H1 (cell line): Measurements from ENCODE around the gene FAM222B. TPM values are rescaled to one million over a fixed set of nuclear protein-coding genes. Genes with fewer than 3 reads are reported as not detected.

Experiments used
- CTCF ChIA-PET: fragments of 300-600 bp; sonication (Branson Sonifier 250); formaldehyde crosslinking; loops from one replicate; lab custom pipeline; 2021; ENCODE audit not compliant: partially characterized antibody; lab: Charles Lee
- POLR2A ChIA-PET: fragments of 300-600 bp; sonication (Branson Sonifier 250); formaldehyde crosslinking; loops from one replicate; lab custom pipeline; 2021; ENCODE audit warnings: inconsistent platforms; ENCODE audit not compliant: partially characterized antibody; lab: Charles Lee
- DNase-seq, 2 experiments: peaks; one replicate each; pipeline versions ENCODE4 v3.0.0 to v3.0.0-alpha.2; 2010 to 2022; ENCODE audit warnings: low spot score in 2 of 2, low read depth in 1 of 2, mixed read lengths in 1 of 2
- FAIRE-seq: peaks from 2 replicates; lab custom pipeline; 2011; peaks lifted over from hg19 to GRCh38; lab: Jason Lieb, UNC
- H2AFZ ChIP-seq: 2 replicates; pipeline ENCODE4 v1.8.1; 2012; ENCODE audit warnings: low read length, inconsistent platforms
- H2AK5ac ChIP-seq: 2 replicates; pipeline ENCODE4 v1.6.1; 2013; ENCODE audit warnings: low read depth, low read length
- H2BK120ac ChIP-seq: replicated peaks from 2 replicates; pipeline ENCODE3; 2013; ENCODE audit warnings: low read depth, low read length, inconsistent platforms
- H2BK12ac ChIP-seq: 2 replicates; pipeline ENCODE4 v1.6.1; 2013; ENCODE audit warnings: low read depth, low read length
- H2BK15ac ChIP-seq: 2 replicates; pipeline ENCODE4 v1.6.1; 2013; ENCODE audit warnings: low read length
- H2BK20ac ChIP-seq: 2 replicates; pipeline ENCODE4 v1.6.1; 2013; ENCODE audit warnings: low read length
- H2BK5ac ChIP-seq: 2 replicates; pipeline ENCODE4 v1.6.1; 2013; ENCODE audit warnings: low read depth, low read length
- H3K14ac ChIP-seq: 2 replicates; pipeline ENCODE4 v1.6.1; 2013; ENCODE audit warnings: inconsistent platforms; ENCODE audit not compliant: insufficient read length
- H3K18ac ChIP-seq: 2 replicates; pipeline ENCODE4 v1.6.1; 2013; ENCODE audit warnings: low read length; ENCODE audit errors: extremely low read depth
- H3K23ac ChIP-seq: 2 replicates; pipeline ENCODE4 v1.6.1; 2013; ENCODE audit warnings: inconsistent platforms; ENCODE audit not compliant: insufficient read length
- H3K23me2 ChIP-seq: 2 replicates; pipeline ENCODE4 v1.6.1; 2013; ENCODE audit warnings: low read depth, low read length
- H3K27ac ChIP-seq: 2 replicates; pipeline ENCODE4 v1.6.1; 2011; ENCODE audit warnings: low read depth, low read length, inconsistent platforms
- H3K27me3 ChIP-seq, 4 experiments: replicated peaks in 1 of 4; 1 replicate in 1 of 4; 2 replicates in 3 of 4; pipeline versions ENCODE4 v1.6.1 to v1.8.1; 2011 to 2013; ENCODE audit warnings: low read length in 3 of 4, mild to moderate bottlenecking in 3 of 4, inconsistent platforms in 2 of 4, mixed read lengths in 2 of 4, moderate library complexity in 1 of 4; ENCODE audit not compliant: control insufficient read depth in 3 of 4, insufficient read depth in 3 of 4; ENCODE audit errors: extremely low read depth in 1 of 4
- H3K36me3 ChIP-seq, 4 experiments: 2 replicates each; pipeline versions ENCODE4 v1.6.1 to v1.8.1; 2011 to 2013; ENCODE audit warnings: mild to moderate bottlenecking in 4 of 4, low read length in 3 of 4, moderate library complexity in 2 of 4, control low read depth in 1 of 4, inconsistent platforms in 1 of 4; ENCODE audit not compliant: insufficient read depth in 4 of 4, control insufficient read depth in 2 of 4
- H3K4ac ChIP-seq: replicated peaks from 2 replicates; pipeline ENCODE3; 2013; ENCODE audit warnings: low read length, low read depth, mixed read lengths, inconsistent platforms; ENCODE audit not compliant: insufficient read length
- H3K4me1 ChIP-seq, 4 experiments: replicated peaks in 1 of 4; 1 replicate in 1 of 4; 2 replicates in 3 of 4; pipeline versions ENCODE4 v1.6.1 to v1.8.1; 2011 to 2013; ENCODE audit warnings: low read length in 3 of 4, inconsistent platforms in 2 of 4, mixed read lengths in 1 of 4; ENCODE audit not compliant: insufficient read depth in 4 of 4, control insufficient read depth in 3 of 4
- H3K4me2 ChIP-seq, 2 experiments: 2 replicates each; pipeline versions ENCODE4 v1.6.1 to v1.8.1; 2011 to 2013; ENCODE audit warnings: low read depth in 2 of 2, low read length in 2 of 2, control low read depth in 1 of 2, inconsistent platforms in 1 of 2, mild to moderate bottlenecking in 1 of 2; ENCODE audit not compliant: insufficient read depth in 1 of 2
- H3K4me3 ChIP-seq, 4 experiments: fragments of 200-600, 300-600 bp in 1 of 4; sonication (generic), shearing (Covaris generic), sonication (Bioruptor Twin) in 1 of 4; 2 replicates each; pipeline versions ENCODE4 v1.5.1 to v1.8.1; 2011 to 2016; ENCODE audit warnings: low read length in 4 of 4, low read depth in 3 of 4, control low read depth in 2 of 4, inconsistent platforms in 2 of 4, mild to moderate bottlenecking in 2 of 4, mixed read lengths in 1 of 4, moderate library complexity in 1 of 4; ENCODE audit not compliant: insufficient read depth in 2 of 4; ENCODE audit errors: extremely low read depth in 1 of 4
- H3K56ac ChIP-seq: replicated peaks from 2 replicates; pipeline ENCODE3; 2013; ENCODE audit warnings: low read depth, mild to moderate bottlenecking, mixed read lengths, low read length, inconsistent platforms; ENCODE audit not compliant: insufficient read length
- H3K79me1 ChIP-seq: 2 replicates; pipeline ENCODE4 v1.6.1; 2013; ENCODE audit warnings: low read depth, low read length, control low read depth
- H3K79me2 ChIP-seq, 2 experiments: 2 replicates each; pipeline versions ENCODE4 v1.6.1 to v1.8.1; 2012 to 2013; ENCODE audit warnings: low read length in 2 of 2, mild to moderate bottlenecking in 2 of 2, inconsistent platforms in 1 of 2; ENCODE audit not compliant: insufficient read depth in 2 of 2, control insufficient read depth in 1 of 2
- H3K9ac ChIP-seq, 4 experiments: replicated peaks in 1 of 4; 1 replicate in 1 of 4; 2 replicates in 3 of 4; pipeline versions ENCODE4 v1.6.1 to v1.8.1; 2011 to 2013; ENCODE audit warnings: low read depth in 3 of 4, low read length in 3 of 4, control low read depth in 2 of 4, mild to moderate bottlenecking in 2 of 4, moderate library complexity in 2 of 4, inconsistent platforms in 1 of 4; ENCODE audit errors: extremely low read depth in 1 of 4
- H3K9me3 ChIP-seq, 2 experiments: 2 replicates each; pipeline versions ENCODE4 v1.6.1 to v1.8.1; 2012 to 2013; ENCODE audit warnings: mild to moderate bottlenecking in 2 of 2, moderate library complexity in 2 of 2, control low read depth in 1 of 2, inconsistent platforms in 1 of 2, low read depth in 1 of 2, low read length in 1 of 2, mixed read lengths in 1 of 2; ENCODE audit not compliant: insufficient read depth in 2 of 2
- H4K20me1 ChIP-seq, 2 experiments: replicated peaks in 1 of 2; 2 replicates each; pipeline versions ENCODE3 to v1.8.1; 2011 to 2013; ENCODE audit warnings: inconsistent platforms in 2 of 2, low read length in 2 of 2, mild to moderate bottlenecking in 1 of 2; ENCODE audit not compliant: insufficient read depth in 2 of 2, control insufficient read depth in 1 of 2
- H4K5ac ChIP-seq: 2 replicates; pipeline ENCODE4 v1.6.1; 2013; ENCODE audit warnings: low read length, low read depth, mixed read lengths, inconsistent platforms; ENCODE audit not compliant: insufficient read length
- H4K8ac ChIP-seq: 2 replicates; pipeline ENCODE4 v1.8.0; 2013; ENCODE audit warnings: mild to moderate bottlenecking, moderate library complexity, low read length, inconsistent platforms; ENCODE audit not compliant: insufficient read depth; ENCODE audit errors: extremely low read depth
- H4K91ac ChIP-seq: replicated peaks from 2 replicates; pipeline ENCODE3; 2013; ENCODE audit warnings: low read length, mixed read lengths, inconsistent platforms; ENCODE audit not compliant: insufficient read length
- BCL11A ChIP-seq, 2 experiments: IDR thresholded peaks; one replicate each; pipeline ENCODE4 v1.6.1; 2011; ENCODE audit warnings: low read depth in 2 of 2, low read length in 2 of 2, mild to moderate bottlenecking in 2 of 2
- CREB1 ChIP-seq: IDR thresholded peaks from 2 replicates; pipeline ENCODE4 v1.6.1; 2012; ENCODE audit warnings: inconsistent platforms
- SIRT6 ChIP-seq: IDR thresholded peaks from one replicate; pipeline ENCODE4 v1.7.1; 2012; ENCODE audit warnings: low read length, inconsistent platforms
- TCF12 ChIP-seq: IDR thresholded peaks from 2 replicates; pipeline ENCODE4 v1.6.1; 2011; ENCODE audit warnings: low read depth, mild to moderate bottlenecking, low read length
- YY1 ChIP-seq: IDR thresholded peaks from 2 replicates; pipeline ENCODE4 v1.6.1; 2011; ENCODE audit warnings: low read depth, mild to moderate bottlenecking, low read length
- WGBS, 2 experiments: shearing (Covaris generic) in 1 of 2; methylation state at CpG; one replicate each; pipeline versions ENCODE4 v1.1.6 to v1.1.7; 2013 to 2015; ENCODE audit warnings: low lambda C conversion rate in 2 of 2, mixed read lengths in 2 of 2, inconsistent platforms in 1 of 2, low coverage in 1 of 2, missing lambda C conversion rate in 1 of 2; ENCODE audit not compliant: insufficient replicate concordance in 2 of 2, insufficient coverage in 1 of 2, insufficient read length in 1 of 2; ENCODE audit errors: extremely low coverage in 1 of 2, missing lambda C conversion rate in 1 of 2; 5-methylcytosine and 5-hydroxymethylcytosine counted together
- polyA plus RNA-seq, 7 experiments: library from polyadenylated mRNA; depleted of rRNA in 3 of 7; stranded (reverse) in 5 of 7; unstranded in 2 of 7; fragments of >200 nt in 5 of 7; fragments of 200-250 nt in 2 of 7; gene quantifications; 1 replicate in 5 of 7; 2 replicates in 1 of 7; 4 replicates in 1 of 7; pipeline versions ENCODE4 v1.2.1 to v1.2.3, GENCODE V29; 2011 to 2013; ENCODE audit warnings: missing spikeins in 2 of 7, mixed read lengths in 2 of 7
- total RNA-seq: library from RNA; stranded (reverse); fragmentation: NEBNext Ultra II Directional; extraction: Animal tissue kit (Norgen Biotek cat#: 25700); gene quantifications from 2 replicates; pipeline ENCODE4 v1.2.1, GENCODE V29; 2021

The FAM222B gene
- total and polyA plus RNA-seq, 2 of the 8 experiments (the other 6 are each of a cell fraction or from before 2014, with no cell fraction given): 42.1 to 81.7 TPM

DNA sequence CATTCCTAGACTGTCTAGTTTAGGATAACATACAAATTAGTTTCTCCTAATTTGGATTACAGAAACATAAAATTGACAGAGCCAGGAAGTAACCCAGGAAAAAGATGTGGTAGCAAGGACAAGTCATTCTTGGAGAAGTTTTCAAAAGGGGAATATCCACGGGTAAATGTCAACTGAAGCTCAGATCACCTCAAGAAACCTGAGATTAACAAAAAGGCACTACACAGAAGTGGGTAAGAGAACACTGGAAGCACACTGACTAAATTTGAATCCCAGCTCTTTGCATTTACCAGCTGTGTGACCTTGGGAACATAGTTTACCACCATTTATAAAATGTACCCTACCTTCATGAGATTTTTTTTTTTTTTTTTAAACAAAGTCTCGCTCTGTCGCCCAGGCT, 59.4 kb downstream of the FAM222B start:
- Histone ChIP-seq H2BK20ac (no peak overlapping the region), H3K4me2 (no peak overlapping the region), H4K8ac (no peak overlapping the region), H3K4me3 (no peak overlapping the region), H2BK120ac (no peak overlapping the region), H3K9ac (no peak overlapping the region), H3K79me2 (peaks cover 0 to 67% of the 10 kb centered on the region in 2 experiments; a peak in 2 of 4 replicates), H2BK15ac (no peak overlapping the region), H3K79me1 (no peaks in the 10 kb centered on the region), H3K9me3 (no peaks in the 10 kb centered on the region), H3K23ac (no peak overlapping the region), H4K20me1 (peaks cover 0 to 4% of the 10 kb centered on the region in 2 experiments), H2BK5ac (no peak overlapping the region), H2BK12ac (no peak overlapping the region), H3K4me1 (no peaks in the 10 kb centered on the region), H4K91ac (no peak overlapping the region), H3K27me3 (no peaks in the 10 kb centered on the region), H3K23me2 (no peaks in the 10 kb centered on the region), H3K56ac (no peak overlapping the region), H3K18ac (no peak overlapping the region), H3K4ac (no peak overlapping the region)
- no peak for FAIRE-seq
- ChIA-PET CTCF (interaction anchor here (0.8 to 4.2 kb wide), 7 partner anchors 8 to 56 kb away, joined by 3 to 28 read pairs (median 3); no protein-coding TSS in a partner anchor), POLR2A (interaction anchor here (0.6 to 1.0 kb wide), 2 partner anchors 9 to 43 kb away, joined by 3 to 4 read pairs; no protein-coding TSS in a partner anchor)
- WGBS, 2 experiments: 91% methylated on average over 1 of the region's 3 CpGs; no CpG with 5 or more reads in 1 of the 2 experiments
- TF ChIP-seq TCF12 (no peak), YY1 (no peak), CREB1 (no peak), SIRT6 (no peak), BCL11A (IDR thresholded peaks at IDR 0.05; ENCODE audit: low read depth in 2 of 2, low read length in 2 of 2) (no peak)
- TF ChIP-seq, all 59 proteins: peak for 0
- no peak for DNase-seq
- Histone ChIP-seq H2AK5ac (no peak overlapping the region), H3K27ac (no peak overlapping the region), H3K14ac (no peak overlapping the region), H3K36me3 (peaks cover 0 to 4% (median 0%) of the 10 kb centered on the region in 4 experiments; a peak in 2 of 8 replicates), H4K5ac (no peak overlapping the region), H2AFZ (no peak overlapping the region)
